K562 (cell line): ENCODE measurements around the gene AAK1. TPM values are rescaled to one million over a fixed set of nuclear protein-coding genes. Genes with fewer than 3 reads are reported as not detected.

ENCODE experiments used
- ATAC-seq: fragments of 200-7000 bp; cut with Tn5 transposase; 3 replicates; pipeline ENCODE4 v1.9.1; 2020; ENCODE audit warnings: moderate library complexity
- BruUV-seq: library from RNA; stranded (reverse); fragments of 400-500 nt; replicated peaks from 2 replicates; lab custom pipeline; 2021; lab: Mats Ljungman, UMichigan
- CTCF ChIA-PET: fragments of 300-600 bp; formaldehyde crosslinking; extraction: SDS; loops from one replicate; lab custom pipeline; 2021; ENCODE audit warnings: low intra/inter-chr PET ratio; lab: Yijun Ruan, JAX
- POLR2A ChIA-PET: fragments of 300-600, 350-650 bp; sonication (Branson Sonifier 250); formaldehyde crosslinking; extraction: SDS; loops from one replicate; lab custom pipeline; 2021; ENCODE audit warnings: antibody characterized with exemption, inconsistent platforms; lab: Yijun Ruan, JAX
- DNase-seq, 4 experiments: peaks; one replicate each; pipeline versions ENCODE4 v3.0.0 to v3.0.0-alpha.2; 2011 to 2018; ENCODE audit warnings: low spot score in 3 of 4, mixed read lengths in 3 of 4; ENCODE audit errors: extremely low read depth in 1 of 4
- FAIRE-seq: peaks from 2 replicates; lab custom pipeline; 2011; peaks lifted over from hg19 to GRCh38; lab: Jason Lieb, UNC
- H2AFZ ChIP-seq: 2 replicates; pipeline ENCODE4 v1.6.0; 2011; ENCODE audit warnings: low read depth, low read length, control low read depth, inconsistent platforms
- H3K27ac ChIP-seq: fragments of 200-600 bp; 3 replicates; pipeline ENCODE4 v1.8.0; 2011; ENCODE audit warnings: low read depth, mild to moderate bottlenecking, control low read depth, inconsistent platforms, low read length, moderate library complexity, mixed read lengths; ENCODE audit errors: extremely low read depth
- H3K27me3 ChIP-seq, 2 experiments: fragments of 300-600 bp in 1 of 2; 2 replicates in 1 of 2; 3 replicates in 1 of 2; pipeline versions ENCODE4 v1.6.0 to v1.8.0; 2011; ENCODE audit warnings: inconsistent platforms in 2 of 2, low read length in 2 of 2, mild to moderate bottlenecking in 1 of 2, mixed read lengths in 1 of 2, moderate library complexity in 1 of 2; ENCODE audit not compliant: control insufficient read depth in 2 of 2, insufficient read depth in 2 of 2
- H3K36me3 ChIP-seq: fragments of 300-600 bp; 3 replicates; pipeline ENCODE4 v1.8.0; 2011; ENCODE audit warnings: mild to moderate bottlenecking, low read length, inconsistent platforms; ENCODE audit not compliant: control insufficient read depth, insufficient read depth
- H3K4me1 ChIP-seq, 2 experiments: fragments of 200-600 bp in 1 of 2; replicated peaks in 1 of 2; 2 replicates in 1 of 2; 3 replicates in 1 of 2; pipeline versions ENCODE4 v1.5.1 to v1.8.0; 2011; ENCODE audit warnings: inconsistent platforms in 2 of 2, low read length in 2 of 2, mild to moderate bottlenecking in 1 of 2, mixed read lengths in 1 of 2, moderate library complexity in 1 of 2; ENCODE audit not compliant: control insufficient read depth in 2 of 2, insufficient read depth in 2 of 2
- H3K4me2 ChIP-seq: 2 replicates; pipeline ENCODE4 v1.6.1; 2011; ENCODE audit warnings: low read length, control low read depth, inconsistent platforms, mixed read lengths; ENCODE audit not compliant: insufficient read depth
- H3K4me3 ChIP-seq: fragments of 200-600 bp; sonication (generic), shearing (Covaris generic); 2 replicates; pipeline ENCODE4 v1.5.1; 2016; ENCODE audit warnings: control low read depth, inconsistent platforms
- H3K79me2 ChIP-seq: fragments of 200-600 bp; 3 replicates; pipeline ENCODE4 v1.8.0; 2011; ENCODE audit warnings: low read length, inconsistent platforms; ENCODE audit not compliant: control insufficient read depth, insufficient read depth
- H3K9ac ChIP-seq, 2 experiments: 2 replicates each; pipeline versions ENCODE4 v1.6.0 to v1.6.1; 2011; ENCODE audit warnings: low read depth in 2 of 2, low read length in 2 of 2, control low read depth in 1 of 2, inconsistent platforms in 1 of 2, mild to moderate bottlenecking in 1 of 2, mixed read lengths in 1 of 2; ENCODE audit not compliant: insufficient read depth in 1 of 2
- H3K9me1 ChIP-seq: one replicate; pipeline ENCODE4 v1.6.0; 2011; ENCODE audit warnings: inconsistent platforms, mild to moderate bottlenecking, low read length, moderate library complexity; ENCODE audit not compliant: control insufficient read depth, insufficient read depth
- H3K9me3 ChIP-seq: replicated peaks from 2 replicates; pipeline ENCODE4 v1.5.1; 2011; ENCODE audit warnings: low read depth, low read length, inconsistent platforms; ENCODE audit not compliant: control insufficient read depth, insufficient read depth
- H4K20me1 ChIP-seq: replicated peaks from 2 replicates; pipeline ENCODE4 v1.6.1; 2011; ENCODE audit warnings: low read length, inconsistent platforms, mixed read lengths; ENCODE audit not compliant: control insufficient read depth, insufficient read depth
- C11orf30 ChIP-seq: fragments of 450-650 bp; IDR thresholded peaks from 2 replicates; pipeline ENCODE4 v1.6.1; 2016; ENCODE audit warnings: low read depth, mild to moderate bottlenecking
- MAFG ChIP-seq: fragments of 450-650 bp; conservative IDR thresholded peaks from 2 replicates; pipeline ENCODE4 v1.6.1; 2016; ENCODE audit warnings: missing genetic modification characterization, missing compliant biosample characterization
- MYNN ChIP-seq, 2 experiments: sonication (generic); formaldehyde crosslinking in 1 of 2; IDR thresholded peaks; 2 replicates each; pipeline versions ENCODE4 v1.5.0 to v1.6.1; 2016 to 2020; ENCODE audit warnings: antibody characterized with exemption in 1 of 2, missing genetic modification reagents in 1 of 2
- PHB2 ChIP-seq: fragments of 450-650 bp; IDR thresholded peaks from 2 replicates; pipeline ENCODE4 v1.6.1; 2017; ENCODE audit warnings: low read depth
- SMARCA5 ChIP-seq: fragments of 450-650 bp; IDR thresholded peaks from 2 replicates; pipeline ENCODE4 v1.6.1; 2016
- ZNF316 ChIP-seq: fragments of 450-650 bp; IDR thresholded peaks from 2 replicates; pipeline ENCODE4 v1.6.1; 2016
- WGBS: fragments of 100-300 bp; shearing (Covaris generic); methylation state at CpG from one replicate; pipeline ENCODE4 v1.1.6; 2016; ENCODE audit warnings: low coverage, mixed read lengths; ENCODE audit not compliant: insufficient coverage; ENCODE audit errors: missing lambda C conversion rate; 5-methylcytosine and 5-hydroxymethylcytosine counted together
- in situ Hi-C: fragments of 300-500 bp; cut with MboI; formaldehyde crosslinking; loops from 4 replicates; pipeline ENCODE4 v1.15.0; 2018; ENCODE audit warnings: inconsistent platforms, mixed read lengths
- intact Hi-C: fragments of 100-400 bp; cut with micrococcal nuclease; formaldehyde crosslinking; loops from 2 replicates; pipeline ENCODE4 v1.14.2; 2022
- polyA plus RNA-seq, 8 experiments: library from polyadenylated mRNA; depleted of rRNA in 4 of 8; stranded (reverse) in 5 of 8; unstranded in 3 of 8; fragments of >200 nt; fragmentation: Nextera tagmentation in 2 of 8; fragmentation: Illumina TruSeq in 1 of 8; extraction: Ambion mirVana in 2 of 8; extraction: Trizol in 1 of 8; gene quantifications; 2 replicates each; pipeline versions ENCODE4 v1.2.1 to v1.2.3, GENCODE V29; 2011 to 2014; ENCODE audit warnings: inconsistent platforms in 1 of 8, missing spikeins in 1 of 8
- total RNA-seq, 7 experiments: library from RNA; depleted of rRNA in 6 of 7; stranded (reverse); fragments of >200 nt in 6 of 7; fragmentation: Illumina TruSeq in 2 of 7; extraction: Trizol in 2 of 7; gene quantifications; 2 replicates each; pipeline versions ENCODE4 v1.2.1 to v1.2.3, GENCODE V29; 2011 to 2021; ENCODE audit warnings: low replicate concordance in 1 of 7
- TF ChIP-seq, protein P1 (sequence below), 2 experiments: fragments of 450-650 bp; formaldehyde crosslinking in 1 of 2; IDR thresholded peaks; 2 replicates each; pipeline versions ENCODE4 v1.4.0 to v1.6.1; 2014 to 2020; ENCODE audit warnings: mild to moderate bottlenecking in 2 of 2, borderline replicate concordance in 1 of 2, low read depth in 1 of 2

The AAK1 gene
- total and polyA plus RNA-seq, 9 of the 15 experiments (the other 6 are each of a cell fraction or from before 2014, with no cell fraction given): 0.89 to 17.1 (median 6.0) TPM

DNA sequence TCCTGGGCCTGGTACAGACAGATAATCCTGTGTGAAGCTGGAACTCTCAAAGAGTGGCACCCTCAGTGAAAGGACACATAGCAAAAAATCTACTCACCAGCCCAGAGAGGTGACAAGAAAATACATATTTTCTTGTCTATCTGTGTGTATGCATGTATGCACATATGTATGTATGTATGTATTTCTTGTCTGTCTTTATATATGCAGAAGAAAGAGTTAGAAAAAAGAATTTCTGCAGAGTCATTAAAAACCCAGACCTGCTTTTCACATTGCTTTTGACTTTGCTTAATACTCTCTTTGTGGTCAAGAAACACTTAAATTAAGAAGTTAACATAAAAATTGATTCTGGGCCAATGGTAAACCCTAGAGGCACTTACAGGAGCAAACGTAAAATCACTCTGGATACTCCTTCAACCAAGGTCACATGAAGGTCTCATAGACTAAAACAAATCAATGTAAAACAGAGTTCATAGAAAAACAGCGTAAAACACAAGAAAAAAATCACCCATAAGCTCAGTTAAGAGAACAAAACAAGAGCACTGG is 16.5 kb upstream of the AAK1 start:
- intact Hi-C loops: no loop called here
- Histone ChIP-seq H3K27ac (no peak overlapping the region), H3K4me1 (peaks cover 0 to under 1% of the 10 kb centered on the region in 2 experiments; a peak in 2 of 5 replicates), H4K20me1 (no peaks in the 10 kb centered on the region), H3K79me2 (no peaks in the 10 kb centered on the region), H3K9ac (no peak overlapping the region), H2AFZ (no peak overlapping the region), H3K27me3 (no peaks in the 10 kb centered on the region), H3K9me1 (no peaks in the 10 kb centered on the region), H3K36me3 (no peaks in the 10 kb centered on the region), H3K4me3 (no peak overlapping the region), H3K4me2 (no peak overlapping the region), H3K9me3 (peaks cover 5% of the 10 kb centered on the region)
- TF ChIP-seq C11orf30 (peak; percentile 34; the same call in 1 of the 2 replicates), ZNF316 (peak; percentile 39; the same call in 1 of the 2 replicates), PHB2 (no peak), MAFG (tag) (0 out of 2 replicates have a peak, but pooled peaks have one; percentile 25)
- CTCF ChIA-PET: no interaction called here
- ATAC-seq: no peak
- FAIRE-seq: no peak
- no peak for DNase-seq
- BruUV-seq: no TSS peak
- 47% methylated on average over 2 of the region's 2 CpGs for WGBS
- in situ Hi-C loops: no loop called here
- POLR2A ChIA-PET: interaction anchor here (0.6 to 2.4 kb wide), 2 partner anchors 14 to 81 kb away, joined by 3 to 12 read pairs; no protein-coding TSS in a partner anchor

DNA sequence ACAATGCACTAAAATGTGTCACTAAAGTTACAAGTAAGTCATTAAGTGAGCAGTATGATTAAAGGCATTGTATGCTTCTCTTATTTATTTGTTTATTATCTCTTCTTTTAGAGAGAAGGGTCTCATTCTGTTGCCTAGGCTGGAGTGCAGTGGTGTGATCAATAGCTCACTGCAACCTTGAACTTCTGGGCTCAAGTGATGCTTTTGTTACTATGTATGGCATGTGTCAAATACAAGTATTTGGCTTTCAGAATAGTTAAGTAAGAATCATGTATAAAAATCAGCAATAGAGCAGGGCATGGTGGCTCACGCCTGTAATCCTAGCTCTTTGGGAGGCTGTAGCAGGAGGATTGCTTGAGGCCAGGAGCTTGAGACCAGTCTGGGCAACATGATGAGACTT is 15.8 kb upstream of the AAK1 start:
- WGBS: 92% methylated on average over 1 of the region's 1 CpG
- POLR2A ChIA-PET: interaction anchor here (0.6 to 2.4 kb wide), 2 partner anchors 14 to 80 kb away, joined by 3 to 12 read pairs; no protein-coding TSS in a partner anchor
- no peaks in the 10 kb centered on the region; a peak in 1 of 5 replicates for H3K4me1 ChIP-seq
- no peak overlapping the region for H3K9ac ChIP-seq
- H3K4me3 ChIP-seq: no peak overlapping the region
- intact Hi-C loops (no loop called here), in situ Hi-C loops (no loop called here)
- H3K4me2 ChIP-seq: no peak overlapping the region
- H3K27me3 ChIP-seq: no peaks in the 10 kb centered on the region
- H3K36me3 ChIP-seq: no peaks in the 10 kb centered on the region
- FAIRE-seq (no peak), DNase-seq (no peak), ATAC-seq (no peak)
- H3K27ac ChIP-seq: no peak overlapping the region
- peaks cover 2% of the 10 kb centered on the region for H3K9me3 ChIP-seq
- H2AFZ ChIP-seq: no peak overlapping the region
- no TSS peak for BruUV-seq
- no peaks in the 10 kb centered on the region for H3K9me1 ChIP-seq
- H3K79me2 ChIP-seq: no peaks in the 10 kb centered on the region
- CTCF ChIA-PET: no interaction called here
- no peaks in the 10 kb centered on the region for H4K20me1 ChIP-seq
- TF ChIP-seq SMARCA5 (no peak), MYNN (IDR thresholded peaks at IDR 0.05) (no peak), MYNN (CRISPR knock-in tag; IDR thresholded peaks at IDR 0.05) (no peak)
- TF ChIP-seq, protein P1, sequence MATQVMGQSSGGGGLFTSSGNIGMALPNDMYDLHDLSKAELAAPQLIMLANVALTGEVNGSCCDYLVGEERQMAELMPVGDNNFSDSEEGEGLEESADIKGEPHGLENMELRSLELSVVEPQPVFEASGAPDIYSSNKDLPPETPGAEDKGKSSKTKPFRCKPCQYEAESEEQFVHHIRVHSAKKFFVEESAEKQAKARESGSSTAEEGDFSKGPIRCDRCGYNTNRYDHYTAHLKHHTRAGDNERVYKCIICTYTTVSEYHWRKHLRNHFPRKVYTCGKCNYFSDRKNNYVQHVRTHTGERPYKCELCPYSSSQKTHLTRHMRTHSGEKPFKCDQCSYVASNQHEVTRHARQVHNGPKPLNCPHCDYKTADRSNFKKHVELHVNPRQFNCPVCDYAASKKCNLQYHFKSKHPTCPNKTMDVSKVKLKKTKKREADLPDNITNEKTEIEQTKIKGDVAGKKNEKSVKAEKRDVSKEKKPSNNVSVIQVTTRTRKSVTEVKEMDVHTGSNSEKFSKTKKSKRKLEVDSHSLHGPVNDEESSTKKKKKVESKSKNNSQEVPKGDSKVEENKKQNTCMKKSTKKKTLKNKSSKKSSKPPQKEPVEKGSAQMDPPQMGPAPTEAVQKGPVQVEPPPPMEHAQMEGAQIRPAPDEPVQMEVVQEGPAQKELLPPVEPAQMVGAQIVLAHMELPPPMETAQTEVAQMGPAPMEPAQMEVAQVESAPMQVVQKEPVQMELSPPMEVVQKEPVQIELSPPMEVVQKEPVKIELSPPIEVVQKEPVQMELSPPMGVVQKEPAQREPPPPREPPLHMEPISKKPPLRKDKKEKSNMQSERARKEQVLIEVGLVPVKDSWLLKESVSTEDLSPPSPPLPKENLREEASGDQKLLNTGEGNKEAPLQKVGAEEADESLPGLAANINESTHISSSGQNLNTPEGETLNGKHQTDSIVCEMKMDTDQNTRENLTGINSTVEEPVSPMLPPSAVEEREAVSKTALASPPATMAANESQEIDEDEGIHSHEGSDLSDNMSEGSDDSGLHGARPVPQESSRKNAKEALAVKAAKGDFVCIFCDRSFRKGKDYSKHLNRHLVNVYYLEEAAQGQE (IDR thresholded peaks at IDR 0.05; ENCODE audit: borderline replicate concordance): no peak
- TF ChIP-seq, protein P1 (CRISPR knock-in tag; IDR thresholded peaks at IDR 0.05; ENCODE audit: low read depth): no peak
